HuH-7.5 (cell line): ENCODE results near the gene ZBTB9.

ENCODE experiments used
- DNase-seq: peaks from one replicate; pipeline ENCODE4 v3.0.0; 2011; ENCODE audit warnings: low spot score

Gene ZBTB9

DNA sequence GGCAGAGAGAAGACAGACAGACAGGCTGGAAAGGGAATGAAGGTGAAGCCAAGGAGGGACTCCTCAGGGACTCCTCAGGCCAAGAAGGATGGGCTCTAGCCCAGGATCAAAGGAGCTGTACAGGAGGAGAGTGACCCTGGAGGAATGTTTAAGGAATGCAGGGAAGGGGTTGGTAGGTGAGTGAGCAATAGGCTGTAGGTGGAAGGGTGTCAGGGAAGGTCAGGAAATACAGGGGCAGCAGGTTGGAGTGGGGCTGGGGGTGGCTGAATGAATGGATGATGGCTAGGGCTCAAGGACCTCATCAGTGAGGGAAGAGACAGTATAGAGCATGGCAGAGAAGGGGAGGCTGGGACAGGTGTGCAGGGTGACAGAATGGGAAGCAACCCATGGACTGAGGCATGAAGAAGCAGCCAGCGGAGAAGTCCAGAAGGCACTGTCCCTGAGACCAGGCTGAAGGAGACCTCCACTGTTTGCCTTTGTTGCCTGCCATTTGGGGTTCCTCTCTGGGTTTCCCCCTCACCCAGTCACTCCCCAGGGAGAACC lies 21.3 kb upstream of the ZBTB9 start:
- DNase-seq = no peak

DNA sequence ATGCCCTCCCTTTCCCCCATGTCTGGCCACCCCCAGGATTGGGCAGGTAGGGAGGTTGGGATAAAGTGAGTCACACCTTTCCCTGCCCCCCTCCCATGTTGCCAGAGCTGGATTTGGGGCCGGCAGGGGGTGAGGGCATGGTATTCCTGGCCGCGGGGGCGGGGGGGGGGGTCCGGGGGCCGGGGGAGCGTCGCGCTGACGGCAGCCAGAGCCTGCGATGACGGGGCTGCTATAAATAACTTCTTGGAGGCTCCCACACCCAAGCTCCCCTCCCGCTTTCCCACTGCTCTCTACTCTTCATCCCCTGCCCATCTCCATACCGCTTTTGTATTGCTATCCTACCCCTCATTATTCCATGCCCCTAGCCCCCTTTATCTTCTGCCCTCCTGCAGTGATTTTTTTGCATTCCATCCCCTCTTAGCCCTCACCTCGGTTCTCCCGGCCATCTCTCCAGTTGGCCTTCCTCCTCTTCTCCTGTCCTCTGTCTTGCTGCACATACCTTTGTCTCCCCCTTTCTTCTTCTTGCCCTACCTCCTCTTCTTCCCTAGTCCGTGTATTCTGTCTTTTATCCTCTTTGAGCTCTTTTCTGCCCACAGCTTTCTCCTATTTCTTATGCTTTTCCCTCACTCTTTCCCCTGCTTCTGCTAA lies 20.7 kb upstream of the ZBTB9 start:
- no peak for DNase-seq

DNA sequence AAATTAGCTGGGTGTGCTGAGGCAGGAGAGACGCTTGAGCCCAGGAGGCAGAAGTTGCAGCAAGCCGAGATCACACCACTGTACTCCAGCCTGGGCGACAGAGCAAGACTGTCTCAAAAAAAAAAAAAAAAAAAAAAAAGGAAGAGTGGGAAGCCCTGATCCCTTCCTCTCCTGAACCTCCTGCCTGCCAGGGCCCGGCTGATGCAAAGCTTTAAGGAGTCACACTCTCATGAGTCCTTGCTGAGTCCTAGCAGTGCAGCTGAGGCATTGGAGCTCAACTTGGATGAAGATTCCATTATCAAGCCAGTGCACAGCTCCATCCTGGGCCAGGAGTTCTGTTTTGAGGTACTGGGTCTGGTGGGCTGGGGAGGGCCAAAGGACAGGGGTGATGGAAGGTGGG lies 19.4 kb upstream of the ZBTB9 start:
- no peak for DNase-seq

DNA sequence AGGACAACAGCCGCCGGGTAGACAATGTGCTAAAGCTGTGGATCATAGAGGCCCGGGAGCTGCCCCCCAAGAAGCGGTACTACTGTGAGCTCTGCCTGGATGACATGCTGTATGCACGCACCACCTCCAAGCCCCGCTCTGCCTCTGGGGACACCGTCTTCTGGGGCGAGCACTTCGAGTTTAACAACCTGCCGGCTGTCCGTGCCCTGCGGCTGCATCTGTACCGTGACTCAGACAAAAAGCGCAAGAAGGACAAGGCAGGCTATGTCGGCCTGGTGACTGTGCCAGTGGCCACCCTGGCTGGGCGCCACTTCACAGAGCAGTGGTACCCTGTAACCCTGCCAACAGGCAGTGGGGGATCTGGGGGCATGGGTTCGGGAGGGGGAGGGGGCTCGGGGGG lies 16.7 kb upstream of the ZBTB9 start:
- DNase-seq = no peak

DNA sequence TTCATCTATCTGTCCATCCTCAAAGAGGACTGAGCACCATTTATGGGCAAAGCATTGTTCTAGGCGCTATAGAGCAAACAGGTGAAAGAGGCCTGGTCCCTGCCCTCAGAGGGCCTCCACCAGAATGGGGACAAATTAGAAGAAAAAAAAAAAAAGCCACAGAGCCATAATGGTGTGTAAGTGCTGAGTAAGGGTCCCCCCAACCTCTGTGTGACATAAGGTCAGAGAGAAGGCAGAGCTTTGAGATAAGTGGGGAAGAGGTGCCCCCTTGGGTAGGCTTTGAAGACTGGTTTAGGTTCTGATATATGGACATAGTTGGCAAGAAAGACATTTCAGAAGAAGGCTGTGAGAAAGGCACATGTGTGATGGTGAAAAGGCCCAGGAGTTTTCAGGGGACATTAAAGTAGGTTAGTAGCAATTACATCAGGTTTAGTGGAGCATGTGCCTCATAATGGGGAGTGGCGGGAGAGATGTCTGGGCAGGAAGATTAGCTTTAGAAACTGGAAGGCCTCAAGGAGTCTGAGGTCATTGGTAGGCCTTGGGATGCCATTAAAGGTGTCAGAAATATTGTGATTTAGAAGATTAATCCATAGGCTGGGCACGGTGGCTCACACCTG lies 15.3 kb upstream of the ZBTB9 start:
- DNase-seq = no peak

DNA sequence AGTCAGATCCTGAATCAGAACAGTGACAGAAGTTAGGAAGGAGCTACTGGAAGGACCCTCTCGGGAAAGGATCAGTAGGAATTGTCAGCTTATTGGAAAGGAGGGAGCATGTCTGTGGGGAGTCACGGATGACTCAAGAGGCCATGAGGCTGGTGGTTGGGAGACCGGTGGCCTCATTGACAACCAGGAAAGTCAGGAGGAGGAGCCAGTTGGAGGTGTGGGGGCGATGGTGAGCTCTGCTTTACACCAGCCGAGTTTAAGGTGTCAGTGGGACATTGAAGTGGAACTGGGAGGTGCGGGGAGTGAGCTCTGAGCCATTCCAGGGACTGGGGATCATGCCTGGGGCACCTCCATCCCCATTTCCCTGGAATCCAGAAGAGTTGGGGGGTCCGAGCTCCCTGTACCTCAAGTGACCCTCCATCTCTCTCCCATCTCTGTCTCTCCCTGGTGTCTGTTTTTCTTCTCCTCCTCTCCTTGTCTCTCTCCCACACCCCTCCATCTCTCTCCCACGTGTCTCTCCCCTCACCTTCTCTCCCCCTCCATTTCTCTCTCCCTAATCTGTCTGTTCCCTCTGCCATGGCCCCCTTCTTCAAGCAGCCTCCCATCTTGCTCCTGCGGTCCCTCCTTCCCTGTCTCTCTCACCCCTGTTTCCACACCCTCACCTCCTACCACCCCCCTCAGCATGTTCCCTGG lies 14.3 kb upstream of the ZBTB9 start:
- DNase-seq = no peak

DNA sequence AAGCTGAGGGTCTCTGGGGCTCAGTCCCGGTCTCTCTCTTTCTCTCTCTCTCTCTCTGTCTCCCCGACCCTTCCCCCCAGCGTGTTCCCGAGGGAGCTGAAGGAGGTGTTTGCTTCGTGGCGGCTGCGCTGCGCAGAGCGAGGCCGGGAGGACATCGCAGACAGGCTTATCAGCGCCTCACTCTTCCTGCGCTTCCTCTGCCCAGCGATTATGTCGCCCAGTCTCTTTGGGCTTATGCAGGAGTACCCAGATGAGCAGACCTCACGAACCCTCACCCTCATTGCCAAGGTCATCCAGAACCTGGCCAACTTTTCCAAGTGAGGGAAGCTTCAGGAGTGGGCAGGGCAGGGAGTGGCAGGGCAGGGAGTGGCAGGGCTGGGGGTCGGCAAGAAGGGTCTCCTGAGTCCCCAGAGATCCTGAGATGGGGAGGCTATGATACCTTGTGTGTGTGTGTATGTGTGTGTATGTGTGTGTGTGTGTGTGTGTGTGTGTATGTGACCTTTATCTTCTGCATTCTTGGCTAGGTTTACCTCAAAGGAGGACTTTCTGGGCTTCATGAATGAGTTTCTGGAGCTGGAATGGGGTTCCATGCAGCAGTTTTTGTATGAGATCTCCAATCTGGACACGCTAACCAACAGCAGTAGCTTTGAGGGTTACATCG lies 13.6 kb upstream of the ZBTB9 start:
- no peak for DNase-seq

DNA sequence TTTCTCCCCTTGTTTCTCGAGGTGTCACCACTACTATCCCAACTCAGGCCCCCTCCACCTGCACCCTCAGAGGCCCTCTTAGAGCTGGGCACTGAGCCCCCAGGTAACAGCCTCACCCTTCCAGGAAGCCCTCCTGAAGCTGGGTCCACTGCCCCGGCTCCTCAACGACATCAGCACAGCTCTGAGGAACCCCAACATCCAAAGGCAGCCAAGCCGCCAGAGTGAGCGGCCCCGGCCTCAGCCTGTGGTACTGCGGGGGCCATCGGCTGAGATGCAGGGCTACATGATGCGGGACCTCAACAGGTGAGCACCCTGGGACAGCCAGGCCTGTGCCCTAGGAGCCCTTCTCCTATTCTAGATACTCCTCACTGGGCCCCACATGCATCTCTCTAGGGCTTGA lies 12.9 kb upstream of the ZBTB9 start:
- no peak for DNase-seq

DNA sequence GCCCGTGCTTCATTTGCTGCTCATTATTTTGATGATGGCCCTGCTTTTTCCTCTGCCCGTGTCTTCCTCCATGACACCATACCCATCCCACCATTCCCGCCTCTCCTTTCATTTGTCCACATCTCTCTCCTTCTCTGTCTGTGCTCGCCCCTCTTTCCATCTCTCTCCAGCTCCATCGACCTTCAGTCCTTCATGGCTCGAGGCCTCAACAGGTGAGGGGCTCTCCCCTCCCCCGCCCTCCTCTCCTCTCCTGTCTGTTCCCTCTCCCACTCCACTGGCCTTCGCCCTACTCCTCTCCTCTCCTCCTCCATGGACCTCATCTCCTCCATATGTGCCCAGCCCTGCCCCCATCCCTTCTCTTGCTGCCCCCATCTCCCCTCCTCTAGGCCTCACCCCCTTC lies 12.1 kb upstream of the ZBTB9 start:
- no peak for DNase-seq

DNA sequence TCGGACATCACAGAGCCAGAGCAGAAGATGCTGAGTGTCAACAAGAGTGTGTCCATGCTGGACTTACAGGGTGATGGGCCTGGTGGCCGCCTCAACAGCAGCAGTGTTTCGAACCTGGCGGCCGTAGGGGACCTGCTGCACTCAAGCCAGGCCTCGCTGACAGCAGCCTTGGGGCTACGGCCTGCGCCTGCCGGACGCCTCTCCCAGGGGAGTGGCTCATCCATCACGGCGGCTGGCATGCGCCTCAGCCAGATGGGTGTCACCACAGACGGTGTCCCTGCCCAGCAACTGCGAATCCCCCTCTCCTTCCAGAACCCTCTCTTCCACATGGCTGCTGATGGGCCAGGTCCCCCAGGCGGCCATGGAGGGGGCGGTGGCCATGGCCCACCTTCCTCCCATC lies 11.4 kb upstream of the ZBTB9 start:
- no peak for DNase-seq

DNA sequence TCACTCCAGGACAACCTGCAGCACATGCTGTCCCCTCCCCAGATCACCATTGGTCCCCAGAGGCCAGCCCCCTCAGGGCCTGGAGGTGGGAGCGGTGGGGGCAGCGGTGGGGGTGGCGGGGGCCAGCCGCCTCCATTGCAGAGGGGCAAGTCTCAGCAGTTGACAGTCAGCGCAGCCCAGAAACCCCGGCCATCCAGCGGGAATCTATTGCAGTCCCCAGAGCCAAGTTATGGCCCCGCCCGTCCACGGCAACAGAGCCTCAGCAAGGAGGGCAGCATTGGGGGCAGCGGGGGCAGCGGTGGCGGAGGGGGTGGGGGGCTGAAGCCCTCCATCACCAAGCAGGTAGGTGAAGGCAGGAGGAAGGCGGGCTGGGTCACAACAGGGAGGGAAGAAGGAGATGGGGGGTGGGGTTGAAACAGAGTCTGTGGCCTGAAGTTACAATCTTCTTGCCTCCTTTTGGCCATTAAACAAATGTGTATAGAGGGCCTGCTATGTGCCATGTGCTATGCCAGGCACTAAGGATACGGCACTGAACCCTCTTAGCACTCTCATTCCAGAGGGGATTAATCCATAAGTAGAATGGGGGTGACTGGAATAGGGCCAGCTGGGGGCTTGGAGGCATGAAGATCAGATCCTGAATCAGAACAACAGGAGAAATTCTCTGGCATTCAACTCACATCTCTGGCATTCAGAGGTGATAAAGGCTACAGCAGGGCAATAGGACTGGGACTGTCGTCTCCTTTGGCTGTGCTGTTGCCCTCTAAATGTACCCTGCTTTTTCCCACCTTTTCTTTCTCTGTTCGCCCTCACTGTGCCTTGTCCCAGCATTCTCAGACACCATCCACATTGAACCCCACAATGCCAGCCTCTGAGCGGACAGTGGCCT lies 10.5 kb upstream of the ZBTB9 start:
- DNase-seq = no peak

DNA sequence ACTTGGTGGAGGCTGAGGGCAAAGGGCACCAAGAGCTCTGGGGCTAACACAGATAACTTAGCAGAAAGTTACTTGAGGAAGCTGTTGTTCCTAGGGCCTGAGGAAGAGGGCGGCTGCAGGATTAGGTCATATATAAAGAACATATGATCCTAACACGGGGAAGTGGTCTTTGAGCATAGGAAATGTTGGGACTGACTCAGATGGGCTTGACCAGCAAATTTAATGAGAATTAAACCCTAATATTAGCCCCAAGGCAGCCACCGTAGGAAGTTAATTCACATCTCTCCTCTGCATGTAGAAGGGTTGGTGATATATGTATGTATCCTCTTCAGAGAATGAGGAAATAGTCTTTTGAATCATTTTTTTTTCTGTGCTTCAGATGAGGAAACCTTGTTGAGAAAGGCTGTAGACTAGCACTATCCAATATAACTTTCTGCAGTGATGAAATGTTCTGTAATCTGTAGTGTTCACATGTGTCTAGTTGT lies 9.2 kb upstream of the ZBTB9 start:
- DNase-seq = no peak

DNA sequence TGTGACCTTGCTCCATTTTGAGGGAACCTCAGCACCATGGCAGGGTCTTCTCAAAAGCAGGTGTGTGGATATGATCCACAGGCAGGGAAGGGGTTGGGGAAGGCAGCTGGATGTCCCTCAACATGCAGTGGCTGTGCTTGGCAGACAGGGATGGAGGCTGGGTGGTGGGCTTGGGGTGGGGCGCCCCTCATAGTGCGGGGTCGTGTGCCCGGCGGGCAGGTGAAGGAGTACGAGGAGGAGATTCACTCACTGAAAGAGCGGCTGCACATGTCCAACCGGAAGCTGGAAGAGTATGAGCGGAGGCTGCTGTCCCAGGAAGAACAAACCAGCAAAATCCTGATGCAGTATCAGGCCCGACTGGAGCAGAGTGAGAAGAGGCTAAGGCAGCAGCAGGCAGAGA lies 8.0 kb upstream of the ZBTB9 start:
- DNase-seq = no peak

DNA sequence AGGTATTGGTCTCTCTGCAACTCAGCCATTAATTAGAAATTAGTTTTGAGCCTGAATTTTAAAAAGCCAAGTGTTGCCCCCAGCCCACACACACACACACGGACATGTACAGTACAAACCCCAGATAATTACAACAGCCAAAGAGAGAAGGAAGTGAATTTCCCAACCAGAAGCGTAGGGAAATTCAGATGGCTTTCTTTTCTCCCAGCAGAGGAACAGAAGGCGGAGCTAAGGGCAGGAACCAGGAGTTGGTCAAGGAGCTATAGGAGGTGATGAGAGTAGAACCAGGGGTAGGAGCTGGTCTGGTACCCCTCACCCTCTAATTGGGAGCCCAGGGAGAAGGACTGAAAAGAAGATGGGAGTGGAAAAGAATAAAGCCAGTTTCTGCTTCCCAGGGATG lies 3.9 kb upstream of the ZBTB9 start:
- DNase-seq = no peak

DNA sequence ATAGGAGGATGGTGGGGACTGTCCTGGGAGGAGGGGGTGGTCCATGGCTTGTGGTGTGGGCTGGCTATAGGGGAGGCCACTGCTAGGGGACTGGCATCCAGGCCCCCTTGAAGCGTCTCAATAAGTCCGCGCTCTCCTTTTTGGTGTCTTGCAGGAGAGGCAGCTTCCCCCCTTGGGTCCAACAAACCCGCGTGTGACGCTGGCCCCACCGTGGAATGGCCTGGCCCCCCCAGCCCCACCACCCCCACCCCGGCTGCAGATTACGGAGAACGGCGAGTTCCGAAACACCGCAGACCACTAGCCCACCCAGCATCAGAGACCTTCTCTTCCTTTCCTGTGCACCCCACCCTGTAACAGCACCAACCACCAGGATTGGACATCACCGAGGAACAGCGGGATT lies 2.8 kb upstream of the ZBTB9 start:
- DNase-seq = no peak

DNA sequence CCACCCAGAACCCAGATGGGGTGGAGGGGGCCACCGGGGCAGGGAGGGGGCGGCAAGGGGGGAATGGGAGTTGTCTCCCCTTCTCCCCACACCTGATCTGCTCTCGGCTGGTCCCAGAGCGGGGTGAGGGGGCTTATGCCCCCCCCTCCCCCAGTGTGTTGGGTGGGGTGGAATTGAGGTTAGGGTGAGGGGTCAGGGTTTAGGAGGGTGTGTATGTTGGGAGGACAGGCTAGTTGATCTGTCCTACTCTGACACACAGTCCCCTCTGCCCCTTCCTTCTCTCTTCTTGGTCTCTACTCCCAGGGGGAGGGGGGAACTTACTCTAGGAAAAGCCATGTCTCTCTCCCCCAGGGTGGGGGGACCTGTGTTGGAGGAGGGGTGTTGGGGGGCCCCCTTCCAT lies 1.9 kb upstream of the ZBTB9 start:
- no peak for DNase-seq

DNA sequence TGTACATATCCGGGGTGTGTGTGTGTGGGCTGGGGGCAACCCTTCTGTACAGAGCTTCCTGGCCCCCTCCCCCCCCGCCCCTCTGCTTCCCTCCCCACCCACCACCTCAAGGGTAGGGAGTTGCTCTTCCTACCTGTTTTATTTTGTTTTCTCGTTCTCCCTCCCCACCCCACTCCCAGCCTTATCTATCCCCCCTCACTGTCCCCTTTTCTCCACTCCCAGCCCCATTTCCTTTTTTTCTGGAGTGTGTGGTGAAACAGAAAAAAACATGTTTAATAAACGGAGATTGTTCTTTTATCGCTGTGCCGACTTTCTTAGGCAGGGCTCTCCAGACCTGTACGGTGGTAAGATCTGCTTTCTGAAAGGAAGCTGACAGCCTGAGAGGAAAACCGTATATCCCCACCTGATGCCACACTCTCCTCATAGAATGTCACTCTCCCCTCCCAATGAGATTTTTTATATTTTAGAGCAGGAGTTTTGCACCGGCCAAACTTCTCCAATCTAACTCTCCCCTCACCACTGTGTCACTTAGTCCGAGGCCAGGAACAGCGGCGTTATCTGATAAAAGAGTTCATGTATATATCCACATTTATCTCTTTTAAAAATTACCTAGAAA lies 875 bp upstream of the ZBTB9 start:
- no peak for DNase-seq

DNA sequence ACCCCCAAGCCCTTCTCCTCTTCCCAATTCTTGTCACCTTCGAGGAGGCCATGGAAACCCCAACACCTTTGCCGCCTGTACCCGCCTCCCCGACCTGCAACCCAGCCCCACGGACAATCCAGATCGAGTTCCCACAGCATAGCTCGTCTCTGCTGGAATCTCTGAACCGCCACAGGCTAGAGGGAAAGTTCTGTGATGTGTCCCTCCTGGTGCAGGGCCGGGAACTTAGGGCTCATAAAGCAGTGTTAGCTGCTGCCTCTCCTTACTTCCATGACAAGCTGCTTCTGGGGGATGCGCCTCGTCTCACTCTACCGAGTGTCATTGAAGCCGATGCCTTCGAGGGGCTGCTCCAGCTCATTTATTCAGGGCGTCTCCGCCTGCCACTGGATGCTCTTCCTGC lies 675 bp downstream of the ZBTB9 start:
- DNase-seq = no peak

DNA sequence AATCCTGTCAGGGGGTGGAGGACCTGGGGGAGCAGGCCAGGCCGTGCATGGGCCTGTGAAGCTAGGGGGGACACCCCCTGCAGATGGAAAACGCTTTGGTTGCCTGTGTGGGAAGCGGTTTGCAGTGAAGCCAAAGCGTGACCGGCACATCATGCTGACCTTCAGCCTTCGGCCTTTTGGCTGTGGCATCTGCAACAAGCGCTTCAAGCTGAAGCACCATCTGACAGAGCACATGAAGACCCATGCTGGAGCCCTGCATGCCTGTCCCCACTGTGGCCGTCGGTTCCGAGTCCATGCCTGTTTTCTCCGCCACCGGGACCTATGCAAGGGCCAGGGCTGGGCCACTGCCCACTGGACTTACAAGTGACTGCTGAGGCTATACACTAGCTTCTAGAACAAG lies 1.8 kb downstream of the ZBTB9 start:
- no peak for DNase-seq

DNA sequence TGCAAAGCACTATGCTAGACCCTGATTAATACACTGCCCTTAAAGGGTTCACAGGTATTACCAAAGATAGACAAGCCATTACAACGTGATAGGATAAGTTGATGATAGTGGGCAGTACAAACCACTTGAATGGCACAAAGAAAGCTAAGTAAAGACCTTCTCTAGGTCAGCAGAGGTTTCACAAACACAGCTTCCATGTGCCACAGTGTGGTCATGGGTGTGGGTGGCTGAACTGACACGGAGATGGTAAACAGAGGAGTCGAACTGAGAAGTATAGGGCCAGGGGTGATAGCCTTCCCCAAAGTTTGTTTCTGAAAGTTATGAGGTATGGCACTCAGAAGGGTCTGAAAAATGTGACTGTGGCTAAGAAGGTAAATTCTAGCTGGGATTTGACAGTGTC lies 4.3 kb downstream of the ZBTB9 start:
- no peak for DNase-seq

DNA sequence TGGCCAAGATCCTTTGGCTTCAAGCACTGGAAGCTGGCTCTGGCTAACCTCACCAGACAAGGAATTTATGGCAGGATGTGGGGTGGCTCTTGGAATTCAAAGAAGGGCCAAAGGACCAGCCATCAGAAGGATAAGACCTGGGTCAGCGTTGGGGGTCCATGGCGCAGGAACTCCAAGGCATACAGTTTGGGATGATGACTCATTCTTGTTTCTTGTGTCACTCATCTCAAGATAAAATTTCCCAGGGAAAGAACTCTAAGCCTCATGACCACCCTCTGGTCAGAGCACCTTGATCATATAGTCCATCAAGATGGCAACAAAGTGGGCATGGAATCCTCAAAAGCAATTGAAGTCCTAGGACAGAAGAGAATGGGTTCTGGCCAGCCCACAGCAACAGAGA lies 4.8 kb downstream of the ZBTB9 start:
- no peak for DNase-seq
